ENCODE measurements around the gene RERE.

RERE gene

DNA sequence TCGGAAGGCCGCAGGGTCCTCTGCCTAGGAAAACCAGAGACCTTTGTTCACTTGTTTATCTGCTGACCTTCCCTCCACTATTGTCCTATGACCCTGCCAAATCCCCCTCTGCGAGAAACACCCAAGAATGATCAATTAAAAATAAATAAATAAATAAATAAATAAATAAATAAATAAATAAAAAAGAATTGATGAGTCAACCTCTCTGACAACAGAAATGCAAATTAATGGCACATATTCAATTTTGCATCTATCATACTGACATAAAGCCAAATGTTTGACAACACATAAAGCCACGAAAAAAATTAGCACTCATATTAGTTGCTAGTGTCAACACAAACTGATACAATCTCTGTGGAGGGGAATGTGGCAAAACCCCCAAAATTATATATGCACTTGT lies 314.5 kb downstream of the RERE start (continued):
- TF ChIP-seq, protein P1, sequence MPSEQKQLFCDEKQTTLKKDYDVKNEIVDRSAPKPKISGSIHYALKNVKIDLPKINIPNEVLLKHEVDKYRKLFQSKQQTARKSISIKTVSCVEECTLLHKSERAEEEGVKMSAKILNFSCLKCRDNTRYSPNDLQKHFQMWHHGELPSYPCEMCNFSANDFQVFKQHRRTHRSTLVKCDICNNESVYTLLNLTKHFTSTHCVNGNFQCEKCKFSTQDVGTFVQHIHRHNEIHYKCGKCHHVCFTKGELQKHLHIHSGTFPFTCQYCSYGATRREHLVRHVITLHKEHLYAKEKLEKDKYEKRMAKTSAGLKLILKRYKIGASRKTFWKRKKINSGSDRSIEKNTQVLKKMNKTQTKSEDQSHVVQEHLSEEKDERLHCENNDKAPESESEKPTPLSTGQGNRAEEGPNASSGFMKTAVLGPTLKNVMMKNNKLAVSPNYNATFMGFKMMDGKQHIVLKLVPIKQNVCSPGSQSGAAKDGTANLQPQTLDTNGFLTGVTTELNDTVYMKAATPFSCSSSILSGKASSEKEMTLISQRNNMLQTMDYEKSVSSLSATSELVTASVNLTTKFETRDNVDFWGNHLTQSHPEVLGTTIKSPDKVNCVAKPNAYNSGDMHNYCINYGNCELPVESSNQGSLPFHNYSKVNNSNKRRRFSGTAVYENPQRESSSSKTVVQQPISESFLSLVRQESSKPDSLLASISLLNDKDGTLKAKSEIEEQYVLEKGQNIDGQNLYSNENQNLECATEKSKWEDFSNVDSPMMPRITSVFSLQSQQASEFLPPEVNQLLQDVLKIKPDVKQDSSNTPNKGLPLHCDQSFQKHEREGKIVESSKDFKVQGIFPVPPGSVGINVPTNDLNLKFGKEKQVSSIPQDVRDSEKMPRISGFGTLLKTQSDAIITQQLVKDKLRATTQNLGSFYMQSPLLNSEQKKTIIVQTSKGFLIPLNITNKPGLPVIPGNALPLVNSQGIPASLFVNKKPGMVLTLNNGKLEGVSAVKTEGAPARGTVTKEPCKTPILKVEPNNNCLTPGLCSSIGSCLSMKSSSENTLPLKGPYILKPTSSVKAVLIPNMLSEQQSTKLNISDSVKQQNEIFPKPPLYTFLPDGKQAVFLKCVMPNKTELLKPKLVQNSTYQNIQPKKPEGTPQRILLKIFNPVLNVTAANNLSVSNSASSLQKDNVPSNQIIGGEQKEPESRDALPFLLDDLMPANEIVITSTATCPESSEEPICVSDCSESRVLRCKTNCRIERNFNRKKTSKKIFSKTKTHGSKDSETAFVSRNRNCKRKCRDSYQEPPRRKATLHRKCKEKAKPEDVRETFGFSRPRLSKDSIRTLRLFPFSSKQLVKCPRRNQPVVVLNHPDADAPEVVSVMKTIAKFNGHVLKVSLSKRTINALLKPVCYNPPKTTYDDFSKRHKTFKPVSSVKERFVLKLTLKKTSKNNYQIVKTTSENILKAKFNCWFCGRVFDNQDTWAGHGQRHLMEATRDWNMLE (tag by site-specific recombination; conservative IDR thresholded peaks at IDR 0.05; ENCODE audit: low read depth), result peak; percentile 90
- 0 out of 2 replicates have a peak, but pooled peaks have one; percentile 42 for TF ChIP-seq ZNF530 (tag by site-specific recombination; IDR thresholded peaks at IDR 0.05; ENCODE audit: low read depth)

DNA sequence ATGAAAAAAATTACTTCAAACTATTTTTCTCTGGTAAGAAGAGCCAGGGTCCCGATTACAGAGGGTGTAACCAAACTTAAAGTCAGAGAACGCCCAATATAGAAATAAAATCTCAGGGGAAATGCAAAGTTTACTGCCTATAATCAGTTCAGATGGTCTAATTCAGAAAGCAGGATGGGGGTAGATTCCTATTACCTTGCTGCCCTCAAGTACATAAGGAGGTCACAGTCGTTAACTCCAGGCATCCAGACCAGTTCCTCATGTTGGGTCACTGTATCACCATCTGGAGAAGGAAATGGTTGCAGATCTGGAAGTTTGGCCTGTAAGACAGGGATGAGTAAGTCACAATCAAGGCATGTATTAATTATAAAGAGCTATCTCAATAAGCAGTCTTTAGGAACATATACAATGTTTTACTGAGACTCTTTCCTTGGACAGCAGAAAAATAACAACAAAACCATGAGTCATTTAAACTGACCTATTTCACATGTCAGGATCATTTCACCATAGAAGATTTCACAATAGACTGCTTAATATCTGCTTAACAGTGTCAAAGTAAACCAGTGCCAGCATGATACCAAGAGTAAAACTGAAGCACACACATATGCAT lies 320.1 kb downstream of the RERE start:
- POLR2A ChIA-PET, result interaction anchor here (0.5 kb wide), 1 partner anchor 156 kb away, joined by 3 read pairs; no protein-coding TSS in a partner anchor
- no peaks in the 10 kb centered on the region for H3K4me1 ChIP-seq (ENCODE audit: control insufficient read depth, insufficient read depth, low read length)
- H3K27ac ChIP-seq (ENCODE audit: extremely low read depth, low read depth, low read length), result no peak overlapping the region
- no peaks in the 10 kb centered on the region for H3K9me3 ChIP-seq (ENCODE audit: control insufficient read depth, insufficient read depth, low read depth, low read length)
- peaks cover 19 to 35% of the 10 kb centered on the region in 2 experiments for H3K36me3 ChIP-seq (ENCODE audit: control insufficient read depth in 2 of 2, insufficient read depth in 1 of 2, low read length in 2 of 2)
- CTCF ChIA-PET, result interaction anchor here (0.7 kb wide), 1 partner anchor 73 kb away, joined by 3 read pairs; no protein-coding TSS in a partner anchor
- no peak overlapping the region for H3K4me3 ChIP-seq (ENCODE audit: low read depth, low read length)
- TF ChIP-seq, protein P2, sequence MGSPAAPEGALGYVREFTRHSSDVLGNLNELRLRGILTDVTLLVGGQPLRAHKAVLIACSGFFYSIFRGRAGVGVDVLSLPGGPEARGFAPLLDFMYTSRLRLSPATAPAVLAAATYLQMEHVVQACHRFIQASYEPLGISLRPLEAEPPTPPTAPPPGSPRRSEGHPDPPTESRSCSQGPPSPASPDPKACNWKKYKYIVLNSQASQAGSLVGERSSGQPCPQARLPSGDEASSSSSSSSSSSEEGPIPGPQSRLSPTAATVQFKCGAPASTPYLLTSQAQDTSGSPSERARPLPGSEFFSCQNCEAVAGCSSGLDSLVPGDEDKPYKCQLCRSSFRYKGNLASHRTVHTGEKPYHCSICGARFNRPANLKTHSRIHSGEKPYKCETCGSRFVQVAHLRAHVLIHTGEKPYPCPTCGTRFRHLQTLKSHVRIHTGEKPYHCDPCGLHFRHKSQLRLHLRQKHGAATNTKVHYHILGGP (tag by site-specific recombination; IDR thresholded peaks at IDR 0.05), result peak; percentile 67; the same call in 1 of the 2 replicates
- TF ChIP-seq ZFP41 (tag by site-specific recombination; IDR thresholded peaks at IDR 0.05; ENCODE audit: borderline replicate concordance) (no peak), ZNF768 (tag by site-specific recombination; IDR thresholded peaks at IDR 0.05) (no peak), ZFHX2 (tag by site-specific recombination; conservative IDR thresholded peaks at IDR 0.05) (no peak), RBAK (tag by site-specific recombination; IDR thresholded peaks at IDR 0.05) (no peak), ZNF354C (tag by site-specific recombination; IDR thresholded peaks at IDR 0.05; ENCODE audit: borderline replicate concordance, low read depth) (no peak), KLF1 (tag by site-specific recombination; IDR thresholded peaks at IDR 0.05) (no peak), HOXC10 (CRISPR knock-in tag; IDR thresholded peaks at IDR 0.05) (no peak), ZNF132 (tag by site-specific recombination; IDR thresholded peaks at IDR 0.05; ENCODE audit: borderline replicate concordance) (no peak), ZSCAN30 (tag by site-specific recombination; IDR thresholded peaks at IDR 0.05) (no peak), ZNF214 (tag by site-specific recombination; IDR thresholded peaks at IDR 0.05; ENCODE audit: borderline replicate concordance) (no peak), ZNF311 (tag by site-specific recombination; IDR thresholded peaks at IDR 0.05; ENCODE audit: borderline replicate concordance) (no peak), ZNF501 (tag by site-specific recombination; IDR thresholded peaks at IDR 0.05) (no peak), ZNF16 (tag by site-specific recombination; IDR thresholded peaks at IDR 0.05; ENCODE audit: low read depth) (no peak), ZNF664 (tag by site-specific recombination; IDR thresholded peaks at IDR 0.05) (0 out of 2 replicates have a peak, but pooled peaks have one; percentile 28), ZNF133 (tag by site-specific recombination; IDR thresholded peaks at IDR 0.05) (no peak), SP3 (tag by site-specific recombination; IDR thresholded peaks at IDR 0.05) (no peak), ZNF510 (tag by site-specific recombination; IDR thresholded peaks at IDR 0.05; ENCODE audit: insufficient replicate concordance) (no peak), ZNF292 (tag by site-specific recombination; IDR thresholded peaks at IDR 0.05; ENCODE audit: borderline replicate concordance, low read depth) (no peak)
- TF ChIP-seq, protein P3, sequence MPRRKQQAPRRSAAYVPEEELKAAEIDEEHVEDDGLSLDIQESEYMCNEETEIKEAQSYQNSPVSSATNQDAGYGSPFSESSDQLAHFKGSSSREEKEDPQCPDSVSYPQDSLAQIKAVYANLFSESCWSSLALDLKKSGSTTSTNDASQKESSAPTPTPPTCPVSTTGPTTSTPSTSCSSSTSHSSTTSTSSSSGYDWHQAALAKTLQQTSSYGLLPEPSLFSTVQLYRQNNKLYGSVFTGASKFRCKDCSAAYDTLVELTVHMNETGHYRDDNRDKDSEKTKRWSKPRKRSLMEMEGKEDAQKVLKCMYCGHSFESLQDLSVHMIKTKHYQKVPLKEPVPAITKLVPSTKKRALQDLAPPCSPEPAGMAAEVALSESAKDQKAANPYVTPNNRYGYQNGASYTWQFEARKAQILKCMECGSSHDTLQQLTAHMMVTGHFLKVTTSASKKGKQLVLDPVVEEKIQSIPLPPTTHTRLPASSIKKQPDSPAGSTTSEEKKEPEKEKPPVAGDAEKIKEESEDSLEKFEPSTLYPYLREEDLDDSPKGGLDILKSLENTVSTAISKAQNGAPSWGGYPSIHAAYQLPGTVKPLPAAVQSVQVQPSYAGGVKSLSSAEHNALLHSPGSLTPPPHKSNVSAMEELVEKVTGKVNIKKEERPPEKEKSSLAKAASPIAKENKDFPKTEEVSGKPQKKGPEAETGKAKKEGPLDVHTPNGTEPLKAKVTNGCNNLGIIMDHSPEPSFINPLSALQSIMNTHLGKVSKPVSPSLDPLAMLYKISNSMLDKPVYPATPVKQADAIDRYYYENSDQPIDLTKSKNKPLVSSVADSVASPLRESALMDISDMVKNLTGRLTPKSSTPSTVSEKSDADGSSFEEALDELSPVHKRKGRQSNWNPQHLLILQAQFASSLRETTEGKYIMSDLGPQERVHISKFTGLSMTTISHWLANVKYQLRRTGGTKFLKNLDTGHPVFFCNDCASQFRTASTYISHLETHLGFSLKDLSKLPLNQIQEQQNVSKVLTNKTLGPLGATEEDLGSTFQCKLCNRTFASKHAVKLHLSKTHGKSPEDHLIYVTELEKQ (tag by site-specific recombination; IDR thresholded peaks at IDR 0.05; ENCODE audit: borderline replicate concordance), result 0 out of 2 replicates have a peak, but pooled peaks have one; percentile 24
- TF ChIP-seq, protein P4, sequence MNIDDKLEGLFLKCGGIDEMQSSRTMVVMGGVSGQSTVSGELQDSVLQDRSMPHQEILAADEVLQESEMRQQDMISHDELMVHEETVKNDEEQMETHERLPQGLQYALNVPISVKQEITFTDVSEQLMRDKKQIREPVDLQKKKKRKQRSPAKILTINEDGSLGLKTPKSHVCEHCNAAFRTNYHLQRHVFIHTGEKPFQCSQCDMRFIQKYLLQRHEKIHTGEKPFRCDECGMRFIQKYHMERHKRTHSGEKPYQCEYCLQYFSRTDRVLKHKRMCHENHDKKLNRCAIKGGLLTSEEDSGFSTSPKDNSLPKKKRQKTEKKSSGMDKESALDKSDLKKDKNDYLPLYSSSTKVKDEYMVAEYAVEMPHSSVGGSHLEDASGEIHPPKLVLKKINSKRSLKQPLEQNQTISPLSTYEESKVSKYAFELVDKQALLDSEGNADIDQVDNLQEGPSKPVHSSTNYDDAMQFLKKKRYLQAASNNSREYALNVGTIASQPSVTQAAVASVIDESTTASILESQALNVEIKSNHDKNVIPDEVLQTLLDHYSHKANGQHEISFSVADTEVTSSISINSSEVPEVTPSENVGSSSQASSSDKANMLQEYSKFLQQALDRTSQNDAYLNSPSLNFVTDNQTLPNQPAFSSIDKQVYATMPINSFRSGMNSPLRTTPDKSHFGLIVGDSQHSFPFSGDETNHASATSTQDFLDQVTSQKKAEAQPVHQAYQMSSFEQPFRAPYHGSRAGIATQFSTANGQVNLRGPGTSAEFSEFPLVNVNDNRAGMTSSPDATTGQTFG (tag by site-specific recombination; IDR thresholded peaks at IDR 0.05; ENCODE audit: borderline replicate concordance), result no peak

Data from HEK293 (cell line).